Upper lobe of left lung (tissue), 6 donors: ENCODE data around the gene TOMM20. TPM values are rescaled to one million over a fixed set of nuclear protein-coding genes. Genes with fewer than 3 reads are reported as not detected.
A peak's percentile ranks its signal among the peaks of the same experiment; 100 is the strongest.

Experiments
- ATAC-seq, 2 donors: fragments of 200-7000 bp; cut with Tn5 transposase; one replicate each; pipeline ENCODE4 v1.9.1; 2022; ENCODE audit warnings: mild to moderate bottlenecking in 2 of 2, moderate library complexity in 2 of 2; ENCODE audit not compliant: low FRiP score in 2 of 2
- DNase-seq, 2 donors: peaks; one replicate each; pipeline ENCODE4 v3.0.0-alpha.2; 2019 to 2020
- H3K27ac ChIP-seq, 4 donors: fragments of 200-600 bp; sonication (generic); one replicate each; pipeline ENCODE4 v1.5.1; 2016 to 2019
- H3K27me3 ChIP-seq, 4 donors: fragments of 200-600 bp; sonication (generic); one replicate each; pipeline ENCODE4 v1.5.1; 2017 to 2019
- H3K36me3 ChIP-seq, 4 donors: fragments of 200-600 bp; sonication (generic); one replicate each; pipeline ENCODE4 v1.5.1; 2016 to 2019
- H3K4me1 ChIP-seq, 4 donors: fragments of 200-600 bp; sonication (generic); one replicate each; pipeline ENCODE4 v1.5.1; 2018 to 2019
- H3K4me3 ChIP-seq, 4 donors: fragments of 200-600 bp; sonication (generic); one replicate each; pipeline ENCODE4 v1.5.1; 2017 to 2019; ENCODE audit warnings: mild to moderate bottlenecking in 2 of 4, moderate library complexity in 1 of 4
- H3K9me3 ChIP-seq, 4 donors: fragments of 200-600 bp; sonication (generic); one replicate each; pipeline ENCODE4 v1.5.1; 2018 to 2019
- EP300 ChIP-seq, 4 donors: sonication (generic); formaldehyde crosslinking; IDR thresholded peaks; one replicate each; pipeline ENCODE4 v1.5.1; 2017; ENCODE audit warnings: antibody characterized with exemption in 4 of 4, control low read depth in 2 of 4
- POLR2A ChIP-seq, 4 donors: fragments of 450-650 bp; IDR thresholded peaks; one replicate each; pipeline ENCODE4 v1.5.1; 2016 to 2017; ENCODE audit warnings: antibody characterized with exemption in 4 of 4, mild to moderate bottlenecking in 2 of 4
- POLR2AphosphoS5 ChIP-seq, 2 donors: sonication (generic); formaldehyde crosslinking; IDR thresholded peaks; one replicate each; pipeline ENCODE4 v1.5.1; 2017; ENCODE audit warnings: antibody characterized with exemption in 2 of 2
- WGBS, 2 donors: methylation state at CpG; one replicate each; pipeline ENCODE4 v1.1.5; 2017 to 2018; 5-methylcytosine and 5-hydroxymethylcytosine counted together
- total RNA-seq, 6 donors: library from RNA; depleted of rRNA in 4 of 6; stranded (reverse); fragments of >200 nt in 4 of 6; gene quantifications; one replicate each; pipeline versions ENCODE4 v1.1.0 to v1.2.1, GENCODE V29; 2016 to 2021
- TF ChIP-seq, protein P1 (sequence below), 6 experiments: fragments of 450-650 bp in 4 of 6; fragments of 200-600 bp in 2 of 6; sonication (generic) in 2 of 6; IDR thresholded peaks; one replicate each; pipeline ENCODE4 v1.5.1; 2016 to 2019; ENCODE audit warnings: antibody characterized with exemption in 6 of 6
- donor health status: DM: no; HTN: no; CAD: no; lungs with moderate emphysema.
- donor health status: DM: no; HTN: yes; CAD: no; lungs with severe emphysema.

TOMM20 gene
- total RNA-seq, 6 donors from 2014 or later = 37.6 to 124 (median 89.8) TPM

DNA sequence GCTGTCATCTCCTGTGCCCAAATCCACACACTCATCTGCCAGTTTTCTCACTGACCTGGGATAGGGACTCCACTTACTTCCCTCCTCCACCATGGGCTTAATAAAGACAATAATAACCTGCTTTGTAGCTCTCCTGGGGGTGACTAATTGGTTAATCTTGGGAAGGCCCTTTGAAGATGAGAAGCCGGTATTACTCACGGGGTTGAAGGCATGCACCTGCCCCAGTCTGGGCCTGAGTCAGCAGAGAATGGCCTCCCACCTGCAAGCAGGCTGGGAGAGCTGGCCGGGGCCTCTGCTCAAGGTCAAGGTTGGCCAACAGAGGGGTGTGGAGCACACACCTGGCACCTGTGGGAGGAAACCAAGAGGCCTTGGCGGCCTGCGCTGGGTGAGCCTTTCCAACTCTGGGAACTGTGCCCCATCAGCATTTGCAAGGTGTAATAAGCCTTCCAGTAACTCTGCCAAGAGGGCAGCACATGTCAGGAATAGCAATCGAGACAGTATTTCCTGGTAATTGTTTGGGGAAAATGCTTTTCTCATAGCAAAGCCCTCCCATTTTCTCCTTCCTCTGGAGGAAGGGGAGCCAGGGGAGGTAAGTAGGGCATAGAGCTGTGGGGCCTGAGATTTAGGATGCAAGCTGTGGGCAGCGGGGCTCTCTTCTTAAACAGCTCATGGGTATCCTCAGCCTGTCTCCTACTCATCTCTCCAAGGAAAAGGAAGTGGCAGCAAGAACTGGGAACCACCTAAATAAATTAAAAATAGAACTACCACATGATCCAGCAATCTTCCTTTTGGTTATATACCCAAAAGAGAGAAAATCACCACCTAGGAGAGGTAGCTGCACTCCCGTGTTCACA, 49.0 kb downstream of the TOMM20 start:
- peak in 1 of 2 donors; percentile 49 for ATAC-seq
- 56 to 63% methylated on average over 8 of the region's 8 CpGs for WGBS, 2 donors

DNA sequence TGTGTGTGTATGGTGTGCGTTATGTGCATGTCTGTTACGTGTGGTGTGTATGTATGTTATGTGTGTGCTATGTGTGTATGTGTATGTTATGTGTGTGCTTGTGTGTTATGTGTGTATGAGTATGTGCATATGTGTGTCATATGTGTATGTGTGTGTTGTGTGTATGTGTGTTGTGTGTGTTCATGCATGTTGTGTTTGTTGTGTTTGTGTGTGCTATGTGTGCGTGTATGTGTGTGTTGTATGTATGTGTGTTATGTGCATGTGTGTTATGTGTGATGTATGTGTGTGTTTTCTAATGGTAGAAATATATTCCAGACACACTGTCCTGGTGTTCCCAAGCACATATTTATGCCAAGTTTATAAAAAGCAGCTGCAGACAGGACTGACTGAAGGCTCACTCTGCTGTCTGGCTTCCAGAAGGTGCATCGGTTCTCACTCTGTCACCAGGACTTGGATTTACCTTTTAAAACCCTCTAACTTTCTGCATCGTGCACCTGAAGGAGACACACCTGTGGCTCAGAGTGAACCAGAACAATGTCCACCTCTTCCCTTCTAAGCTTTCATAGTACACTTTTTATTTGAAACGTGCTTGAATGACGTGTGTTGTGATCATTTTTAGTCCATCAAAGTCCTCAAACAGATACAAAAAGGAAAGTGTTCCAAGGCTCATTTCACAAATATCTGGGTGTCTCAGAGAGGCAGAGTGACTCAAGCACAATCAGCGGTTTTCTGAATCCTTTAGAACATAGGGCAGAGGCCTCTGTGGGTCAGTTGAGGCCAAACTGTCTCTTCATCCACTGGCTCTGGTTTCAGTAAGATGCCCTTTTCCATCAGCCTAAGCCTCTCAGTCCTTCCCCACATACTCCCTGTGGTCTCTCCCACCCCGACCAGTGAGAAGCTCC, 49.9 kb downstream of the TOMM20 start:
- no peak for DNase-seq
- TF ChIP-seq EP300 (IDR thresholded peaks at IDR 0.05) = no peak
- 64 to 77% methylated on average over 8 to 9 of the region's 9 CpGs for WGBS, 2 donors

More for the DNA sequence above, 49.0 kb downstream of the TOMM20 start:
- TF ChIP-seq POLR2A (IDR thresholded peaks at IDR 0.05) (peak in 1 of 4 donors; percentile 27), EP300 (IDR thresholded peaks at IDR 0.05) (peak; percentile 33 to 85 (median 77)), POLR2AphosphoS5 (IDR thresholded peaks at IDR 0.05) (peak; percentile 22 to 75)
- TF ChIP-seq, protein P1, sequence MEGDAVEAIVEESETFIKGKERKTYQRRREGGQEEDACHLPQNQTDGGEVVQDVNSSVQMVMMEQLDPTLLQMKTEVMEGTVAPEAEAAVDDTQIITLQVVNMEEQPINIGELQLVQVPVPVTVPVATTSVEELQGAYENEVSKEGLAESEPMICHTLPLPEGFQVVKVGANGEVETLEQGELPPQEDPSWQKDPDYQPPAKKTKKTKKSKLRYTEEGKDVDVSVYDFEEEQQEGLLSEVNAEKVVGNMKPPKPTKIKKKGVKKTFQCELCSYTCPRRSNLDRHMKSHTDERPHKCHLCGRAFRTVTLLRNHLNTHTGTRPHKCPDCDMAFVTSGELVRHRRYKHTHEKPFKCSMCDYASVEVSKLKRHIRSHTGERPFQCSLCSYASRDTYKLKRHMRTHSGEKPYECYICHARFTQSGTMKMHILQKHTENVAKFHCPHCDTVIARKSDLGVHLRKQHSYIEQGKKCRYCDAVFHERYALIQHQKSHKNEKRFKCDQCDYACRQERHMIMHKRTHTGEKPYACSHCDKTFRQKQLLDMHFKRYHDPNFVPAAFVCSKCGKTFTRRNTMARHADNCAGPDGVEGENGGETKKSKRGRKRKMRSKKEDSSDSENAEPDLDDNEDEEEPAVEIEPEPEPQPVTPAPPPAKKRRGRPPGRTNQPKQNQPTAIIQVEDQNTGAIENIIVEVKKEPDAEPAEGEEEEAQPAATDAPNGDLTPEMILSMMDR (IDR thresholded peaks at IDR 0.05) = no peak
- peak; percentile 50 to 90 for DNase-seq
- Histone ChIP-seq H3K4me1 (peaks cover 63 to 81% (median 67%) of the 10 kb centered on the region in 4 donors), H3K27ac (peak overlapping the region; percentile 50 to 94 (median 82)), H3K36me3 (no peaks in the 10 kb centered on the region), H3K9me3 (no peaks in the 10 kb centered on the region), H3K4me3 (no peak overlapping the region), H3K27me3 (no peaks in the 10 kb centered on the region)

DNA sequence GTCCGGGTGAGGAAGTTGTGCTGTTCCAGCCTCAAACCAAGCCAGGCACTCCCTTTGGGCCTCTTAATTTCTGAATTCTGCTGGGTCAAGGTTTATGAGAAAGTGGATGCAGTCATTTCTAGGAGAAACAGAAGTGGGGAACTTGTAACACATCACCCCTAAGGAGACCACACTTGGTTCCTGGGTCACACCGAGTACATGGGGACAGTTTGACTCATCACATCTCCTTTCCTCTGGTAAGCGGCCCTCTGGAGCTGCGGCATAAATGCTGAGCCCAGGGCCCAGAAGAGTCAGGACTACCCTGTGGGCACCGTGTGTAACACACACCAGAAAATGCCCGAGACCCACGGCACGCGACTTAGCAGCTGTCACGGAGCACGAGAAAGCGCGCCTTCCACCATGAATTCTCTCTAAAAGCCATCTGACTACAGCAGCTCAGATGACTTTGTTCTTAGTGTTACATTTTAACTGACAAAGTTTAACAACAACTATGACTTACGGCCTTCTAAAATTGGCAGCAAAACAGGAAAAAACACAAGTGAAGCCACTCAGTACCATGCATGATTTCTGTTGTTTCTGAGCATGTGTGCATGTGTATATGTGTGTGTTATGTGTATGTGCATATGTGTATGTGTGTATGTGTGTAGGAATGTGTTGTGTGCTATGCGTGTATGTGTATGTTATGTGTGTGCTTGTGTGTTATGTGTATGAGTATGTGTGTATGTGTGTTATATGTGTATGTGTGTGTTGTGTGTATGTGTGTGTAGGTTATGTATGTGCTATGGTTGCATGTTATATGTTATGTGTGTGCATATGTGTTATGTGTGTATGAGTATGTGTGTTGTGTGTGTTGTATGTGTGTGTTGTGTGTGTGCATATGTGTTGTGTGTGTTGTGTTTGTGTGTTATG, 50.8 kb downstream of the TOMM20 start:
- DNase-seq (peak; percentile 41 to 58), ATAC-seq (peak in 1 of 2 donors; percentile 6)
- H3K9me3 ChIP-seq = no peaks in the 10 kb centered on the region
- no peaks in the 10 kb centered on the region for H3K27me3 ChIP-seq
- peaks cover 68 to 83% (median 72%) of the 10 kb centered on the region in 4 donors for H3K4me1 ChIP-seq
- H3K4me3 ChIP-seq = no peak overlapping the region
- H3K27ac ChIP-seq = peak overlapping the region; percentile 66 to 94 (median 93)
- no peaks in the 10 kb centered on the region for H3K36me3 ChIP-seq
- WGBS, 2 donors = 78 to 83% methylated on average over 13 to 15 of the region's 15 CpGs
- TF ChIP-seq EP300 (IDR thresholded peaks at IDR 0.05) (no peak), POLR2AphosphoS5 (IDR thresholded peaks at IDR 0.05) (no peak), POLR2A (IDR thresholded peaks at IDR 0.05) (peak in 1 of 4 donors; percentile 43)

More for the DNA sequence above, 49.9 kb downstream of the TOMM20 start:
- Histone ChIP-seq H3K27ac (peak overlapping the region; percentile 50 to 94 (median 82)), H3K36me3 (no peaks in the 10 kb centered on the region), H3K27me3 (no peaks in the 10 kb centered on the region), H3K4me1 (peaks cover 69 to 84% (median 72%) of the 10 kb centered on the region in 4 donors), H3K9me3 (no peaks in the 10 kb centered on the region), H3K4me3 (no peak overlapping the region)
- no peak for ATAC-seq

DNA sequence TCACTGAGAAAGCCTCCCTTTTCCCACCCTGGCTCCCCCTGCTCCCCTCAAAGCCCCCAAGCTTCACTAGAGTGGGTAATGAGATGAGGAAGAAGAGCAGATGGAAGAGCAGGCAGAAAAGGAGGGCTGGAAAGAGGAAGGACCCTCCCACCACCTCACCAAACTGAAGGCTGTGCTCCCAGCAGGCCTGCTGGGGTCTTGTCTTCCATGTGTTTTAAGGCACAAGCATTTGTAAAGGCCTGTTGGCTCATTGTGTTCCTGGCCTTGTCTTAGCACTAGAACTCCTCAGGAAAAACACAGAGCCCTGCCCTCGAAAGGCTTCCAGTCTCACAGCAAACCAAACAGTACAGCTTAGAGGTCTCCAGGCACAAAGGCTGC, 51.5 kb downstream of the TOMM20 start:
- DNase-seq (no peak), ATAC-seq (no peak)
- Histone ChIP-seq H3K4me3 (no peak overlapping the region), H3K9me3 (no peaks in the 10 kb centered on the region), H3K27ac (peak overlapping the region; percentile 66 to 94 (median 93)), H3K27me3 (no peaks in the 10 kb centered on the region), H3K36me3 (no peaks in the 10 kb centered on the region), H3K4me1 (peaks cover 62 to 81% (median 69%) of the 10 kb centered on the region in 4 donors)
- WGBS, 2 donors = 89 to 93% methylated on average over 1 of the region's 1 CpG
- TF ChIP-seq EP300 (IDR thresholded peaks at IDR 0.05) (no peak), POLR2AphosphoS5 (IDR thresholded peaks at IDR 0.05) (no peak), POLR2A (IDR thresholded peaks at IDR 0.05) (no peak)
- TF ChIP-seq, protein P1 (IDR thresholded peaks at IDR 0.05) = no peak

DNA sequence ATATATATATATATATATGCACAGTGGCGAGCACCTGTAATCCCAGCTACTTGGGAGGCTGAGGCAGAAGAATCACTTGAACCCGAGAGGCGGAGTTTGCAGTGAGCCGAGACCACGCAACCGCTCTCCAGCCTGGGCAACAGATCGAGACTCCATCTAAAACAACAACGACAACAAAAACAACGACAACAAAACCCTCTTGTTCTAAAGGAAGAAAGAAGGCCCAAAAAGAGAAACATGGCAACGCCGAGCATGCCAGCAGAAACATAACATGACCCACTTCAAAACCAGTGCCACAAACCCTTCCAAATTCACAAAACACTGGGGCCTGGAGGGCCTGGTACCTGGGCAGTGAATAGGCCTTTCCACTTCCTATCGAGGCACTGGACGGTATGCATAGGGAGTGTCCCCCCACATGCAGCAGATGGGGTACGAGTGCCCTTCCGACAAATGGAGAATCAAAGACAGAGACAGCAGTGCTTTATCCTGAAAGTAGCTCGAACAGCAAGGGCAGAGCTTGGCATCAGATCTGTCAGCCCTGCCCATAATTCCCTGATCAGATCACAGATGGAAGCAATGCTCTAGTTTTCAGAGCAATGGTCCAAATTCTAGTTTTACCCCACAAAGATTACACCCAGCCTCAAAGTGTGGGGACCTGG, 52.0 kb downstream of the TOMM20 start:
- Histone ChIP-seq H3K4me1 (peaks cover 57 to 78% (median 67%) of the 10 kb centered on the region in 4 donors), H3K9me3 (no peaks in the 10 kb centered on the region), H3K36me3 (no peaks in the 10 kb centered on the region), H3K27ac (peak overlapping the region; percentile 66 to 94 (median 93)), H3K27me3 (no peaks in the 10 kb centered on the region), H3K4me3 (no peak overlapping the region)
- WGBS, 2 donors = 95 to 98% methylated on average over 16 of the region's 16 CpGs
- ATAC-seq (no peak), DNase-seq (no peak)
- TF ChIP-seq EP300 (IDR thresholded peaks at IDR 0.05) (no peak), POLR2AphosphoS5 (IDR thresholded peaks at IDR 0.05) (no peak), POLR2A (IDR thresholded peaks at IDR 0.05) (no peak)
- TF ChIP-seq, protein P1 (IDR thresholded peaks at IDR 0.05) = no peak
